Thoracic aorta (tissue), 2 donors: ENCODE measurements around the gene DEPDC5. TPM values are rescaled to one million over a fixed set of nuclear protein-coding genes. Genes with fewer than 3 reads are reported as not detected.

Experiments used
- ATAC-seq: fragments of 150-250 bp; one replicate; pipeline ENCODE4 v1.8.0; 2017; ENCODE audit warnings: low read depth; ENCODE audit not compliant: insufficient number of reproducible peaks, low FRiP score
- DNase-seq: peaks from one replicate; pipeline ENCODE4 v3.0.0-alpha.2; 2020; ENCODE audit warnings: low spot score
- H3K27ac ChIP-seq, 2 donors: fragments of 200-600 bp; sonication (generic); 1 replicate in 1 of 2; 2 replicates in 1 of 2; pipeline ENCODE4 v1.5.1; 2016; ENCODE audit warnings: mild to moderate bottlenecking in 2 of 2, moderate library complexity in 2 of 2
- H3K27me3 ChIP-seq: fragments of 200-600 bp; sonication (generic); replicated peaks from 2 replicates; pipeline ENCODE4 v1.6.0; 2016; ENCODE audit warnings: mild to moderate bottlenecking; ENCODE audit not compliant: insufficient read depth
- H3K36me3 ChIP-seq: fragments of 200-600 bp; sonication (generic); one replicate; pipeline ENCODE4 v1.5.1; 2016
- H3K4me1 ChIP-seq, 2 donors: fragments of 200-600 bp; sonication (generic); 1 replicate in 1 of 2; 2 replicates in 1 of 2; pipeline versions ENCODE4 v1.5.1 to v1.6.0; 2016; ENCODE audit warnings: low read depth in 2 of 2, mild to moderate bottlenecking in 1 of 2; ENCODE audit not compliant: control insufficient read depth in 1 of 2
- H3K4me3 ChIP-seq: fragments of 200-600 bp; sonication (generic); 2 replicates; pipeline ENCODE4 v1.5.1; 2016; ENCODE audit warnings: mild to moderate bottlenecking
- H3K9me3 ChIP-seq: fragments of 200-600 bp; sonication (generic); 2 replicates; pipeline ENCODE4 v1.5.1; 2016
- CTCF ChIP-seq: fragments of 200-600 bp; sonication (generic); IDR thresholded peaks from one replicate; pipeline ENCODE4 v1.5.1; 2019; ENCODE audit warnings: antibody characterized with exemption
- total RNA-seq, 2 donors: library from RNA; depleted of rRNA; stranded (reverse); fragments of >200 nt; gene quantifications; one replicate each; pipeline versions ENCODE4 v1.1.0 to v1.2.3, GENCODE V29; 2016

Gene DEPDC5
- total RNA-seq, 2 donors from 2014 or later: 31.3 to 52.7 TPM

GRCh38 chr22:31925056-31925455 is 171.2 kb downstream of the DEPDC5 start:
- DNase-seq: no peak
- Histone ChIP-seq H3K9me3 (no peaks in the 10 kb centered on the region), H3K4me3 (no peak overlapping the region), H3K27ac (no peak overlapping the region), H3K4me1 (no peaks in the 10 kb centered on the region), H3K36me3 (no peaks in the 10 kb centered on the region), H3K27me3 (no peaks in the 10 kb centered on the region)
- ATAC-seq: no peak
- no peak for TF ChIP-seq CTCF

DNA sequence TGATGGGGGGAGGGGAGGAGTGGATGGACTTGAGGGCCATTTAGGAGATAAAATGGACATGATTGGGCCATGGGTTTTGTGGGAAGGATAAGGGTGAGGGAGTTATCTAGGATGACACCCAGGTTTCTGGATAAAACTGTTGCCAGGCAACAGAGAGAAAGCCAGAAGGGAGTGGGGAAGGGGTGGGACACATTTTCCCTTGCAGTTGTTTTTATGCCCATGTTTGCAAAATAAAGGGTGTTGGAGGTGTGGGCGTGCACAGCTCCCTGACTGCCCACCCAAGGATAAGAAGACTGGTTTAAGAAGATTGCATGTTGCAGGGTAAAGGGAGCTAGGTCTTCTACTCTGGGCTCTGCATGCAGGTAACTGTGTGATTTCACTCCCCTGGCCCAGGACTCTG is 172.2 kb downstream of the DEPDC5 start:
- Histone ChIP-seq H3K27ac (no peak overlapping the region), H3K4me1 (no peaks in the 10 kb centered on the region), H3K27me3 (no peaks in the 10 kb centered on the region), H3K9me3 (no peaks in the 10 kb centered on the region), H3K4me3 (no peak overlapping the region), H3K36me3 (no peaks in the 10 kb centered on the region)
- no peak for TF ChIP-seq CTCF
- ATAC-seq: no peak
- DNase-seq: no peak

GRCh38 chr22:31926969-31927368 is 173.2 kb downstream of the DEPDC5 start:
- no peak overlapping the region for H3K4me3 ChIP-seq
- H3K4me1 ChIP-seq: no peaks in the 10 kb centered on the region
- no peaks in the 10 kb centered on the region for H3K27me3 ChIP-seq
- no peaks in the 10 kb centered on the region for H3K36me3 ChIP-seq
- no peak overlapping the region for H3K27ac ChIP-seq
- no peak for TF ChIP-seq CTCF
- ATAC-seq (no peak), DNase-seq (no peak)
- H3K9me3 ChIP-seq: no peaks in the 10 kb centered on the region

DNA sequence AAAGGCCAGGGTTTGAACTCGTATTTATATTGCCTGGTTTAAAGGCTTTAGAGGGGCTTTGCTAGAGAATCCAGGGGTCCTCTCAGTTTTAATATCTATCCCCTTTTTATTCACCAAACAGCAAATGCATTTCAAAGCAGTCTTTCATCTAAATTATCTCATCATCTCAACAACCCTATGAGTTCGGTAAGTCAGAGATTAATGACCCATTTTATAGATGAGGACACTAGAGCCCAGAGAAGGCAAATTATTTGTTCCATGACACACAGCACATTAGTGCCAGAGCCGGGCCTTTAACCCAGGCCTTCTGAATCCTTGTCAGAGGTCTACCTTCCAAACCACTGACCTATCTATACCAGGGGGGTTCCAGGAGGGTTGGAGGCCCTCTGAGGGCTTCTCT is 173.7 kb downstream of the DEPDC5 start:
- ATAC-seq (no peak), DNase-seq (no peak)
- no peaks in the 10 kb centered on the region for H3K9me3 ChIP-seq
- H3K4me1 ChIP-seq: no peaks in the 10 kb centered on the region
- no peak overlapping the region for H3K27ac ChIP-seq
- H3K27me3 ChIP-seq: no peaks in the 10 kb centered on the region
- H3K4me3 ChIP-seq: no peak overlapping the region
- TF ChIP-seq CTCF: no peak
- H3K36me3 ChIP-seq: no peaks in the 10 kb centered on the region

GRCh38 chr22:31929167-31929930 is 175.5 kb downstream of the DEPDC5 start:
- DNase-seq: no peak
- Histone ChIP-seq H3K4me3 (no peak overlapping the region), H3K4me1 (no peaks in the 10 kb centered on the region), H3K27me3 (no peaks in the 10 kb centered on the region), H3K36me3 (no peaks in the 10 kb centered on the region), H3K27ac (no peak overlapping the region), H3K9me3 (no peaks in the 10 kb centered on the region)
- TF ChIP-seq CTCF: no peak
- ATAC-seq: no peak
